ENCODE results near the gene ACOT12.
"Not testable (repeated sequence)": the region's sequence is repeated elsewhere in the genome, so short reads cannot be mapped to it uniquely, and the experiment has no call there.

The ACOT12 gene

DNA sequence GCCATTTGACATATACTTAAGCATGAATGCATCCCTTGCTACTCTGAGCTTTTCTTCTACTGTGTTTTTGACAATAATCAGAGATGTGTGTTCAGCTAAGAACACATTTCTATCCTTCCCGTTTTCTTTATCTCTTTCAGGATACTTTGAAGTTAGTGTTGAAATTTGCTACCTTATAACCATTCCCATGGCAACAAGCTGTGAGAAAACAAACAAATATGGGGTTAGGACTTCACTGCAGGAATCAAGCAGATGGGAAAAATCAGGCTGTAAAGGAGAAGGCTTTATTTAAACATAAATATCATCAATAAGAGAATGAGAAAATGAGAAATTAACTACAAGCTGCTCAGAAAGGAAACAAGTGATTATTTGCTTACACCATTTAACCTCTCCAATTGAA is 57.4 kb downstream of the ACOT12 start:
- no peak for DNase-seq

DNA sequence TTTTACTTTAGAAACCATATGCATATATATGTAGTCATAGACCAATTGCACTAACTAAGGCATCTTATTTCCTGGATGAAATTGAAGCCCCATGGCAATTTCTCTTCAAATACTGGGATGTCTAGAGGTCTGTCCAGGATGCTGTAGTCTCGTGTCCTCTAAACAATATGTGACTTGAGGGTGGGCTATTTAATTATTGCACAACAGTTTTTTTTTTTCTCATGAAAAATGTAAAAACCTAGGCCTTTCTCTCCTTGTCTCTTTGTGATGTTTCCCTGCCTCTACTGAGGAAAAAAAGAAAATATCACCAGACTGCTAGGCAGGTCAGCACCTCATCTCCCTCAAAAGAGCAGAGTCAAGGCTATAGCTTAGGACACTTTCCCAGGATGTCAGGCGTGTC is 58.0 kb downstream of the ACOT12 start:
- DNase-seq = no peak

DNA sequence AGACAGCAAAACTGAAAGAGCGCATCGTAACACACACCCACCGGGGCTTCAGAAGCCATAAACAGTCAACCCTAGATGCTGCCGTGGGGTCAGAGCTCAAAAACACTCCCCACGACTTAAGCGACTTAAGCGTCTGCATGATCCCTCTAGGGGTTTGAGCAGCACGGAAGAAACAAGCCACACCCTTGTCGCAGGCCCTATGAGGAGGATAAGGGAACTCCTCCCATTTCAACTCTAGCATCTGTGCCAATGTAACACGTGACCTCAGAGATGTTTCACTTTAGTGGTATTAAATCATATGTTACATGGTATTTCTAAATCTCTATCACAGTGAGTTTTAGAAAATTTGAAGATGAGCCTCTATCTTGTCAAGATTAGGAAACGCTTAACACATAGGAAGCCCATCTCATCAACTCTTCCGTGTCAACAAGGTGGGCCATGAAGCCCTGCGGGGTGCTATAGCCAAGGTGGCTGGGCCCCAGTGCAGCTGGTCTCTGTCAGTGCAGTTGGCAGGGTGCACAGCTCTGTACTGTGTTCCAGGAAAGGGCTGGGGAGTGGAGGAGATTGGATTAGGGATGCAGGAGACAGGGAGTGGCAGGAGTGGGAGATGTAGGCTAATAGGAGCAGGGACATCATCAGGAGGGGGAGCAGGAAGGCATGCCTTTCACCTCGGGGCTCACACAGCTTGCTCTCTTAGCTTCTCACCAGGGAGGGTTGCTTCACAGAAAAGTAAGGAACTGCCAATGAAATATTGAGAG is 59.5 kb downstream of the ACOT12 start:
- DNase-seq = no peak

DNA sequence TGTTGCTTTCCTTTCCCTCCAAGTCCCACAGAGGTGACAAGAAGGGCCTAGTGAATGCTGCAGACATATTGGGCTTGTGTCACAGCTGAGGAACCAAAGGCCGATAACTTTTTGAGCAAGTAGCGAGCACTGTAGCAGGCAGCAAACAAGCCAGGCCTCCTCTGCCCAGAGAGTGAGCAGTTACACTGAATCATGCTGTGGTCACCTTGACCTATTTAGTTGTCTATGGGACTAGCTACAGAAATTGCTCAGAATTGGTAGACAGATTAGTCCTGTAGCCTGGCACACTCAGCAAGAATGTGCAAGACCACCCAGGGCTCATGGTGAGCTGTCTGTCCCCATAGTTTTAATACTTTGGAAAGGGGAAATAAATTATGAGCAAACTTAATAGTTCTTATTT is 67.4 kb downstream of the ACOT12 start:
- no peak for DNase-seq

DNA sequence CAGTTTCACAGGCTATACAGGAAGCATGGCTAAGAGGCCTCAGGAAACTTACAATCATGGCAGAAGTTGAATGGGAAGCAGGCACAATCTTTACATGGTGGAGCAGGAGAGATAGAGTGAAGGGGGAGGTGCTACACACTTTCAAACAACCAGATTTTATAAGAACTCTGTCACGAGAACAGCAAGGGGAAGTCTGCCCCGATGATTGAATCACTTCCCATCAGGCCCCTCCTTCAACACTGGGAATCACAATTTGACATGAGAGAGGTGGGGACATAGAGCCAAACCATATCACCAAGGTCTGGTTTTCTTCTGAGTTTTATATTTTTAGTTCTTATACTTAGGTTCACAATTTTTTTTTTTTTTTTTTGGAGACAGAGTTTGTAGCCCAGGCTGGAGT is 76.4 kb downstream of the ACOT12 start:
- no peak for DNase-seq

DNA sequence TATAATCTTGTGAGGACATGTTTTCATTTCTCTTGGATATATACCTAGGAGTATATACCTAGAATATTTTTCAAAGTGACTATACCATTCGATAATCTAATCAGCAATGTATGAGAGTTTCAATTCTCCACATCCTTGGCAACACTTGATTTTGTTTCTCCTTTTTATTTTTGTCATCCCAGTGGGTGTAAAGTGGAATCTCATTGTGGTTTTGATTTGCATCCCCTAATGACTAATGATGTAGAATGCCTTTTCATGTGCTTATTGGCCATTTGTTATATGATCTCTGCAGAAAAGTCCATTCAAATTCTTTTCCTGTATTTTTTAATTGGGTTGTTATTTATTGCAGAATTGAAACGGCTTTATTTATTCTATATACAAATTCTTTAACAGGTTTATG is 77.4 kb downstream of the ACOT12 start:
- DNase-seq = no peak

DNA sequence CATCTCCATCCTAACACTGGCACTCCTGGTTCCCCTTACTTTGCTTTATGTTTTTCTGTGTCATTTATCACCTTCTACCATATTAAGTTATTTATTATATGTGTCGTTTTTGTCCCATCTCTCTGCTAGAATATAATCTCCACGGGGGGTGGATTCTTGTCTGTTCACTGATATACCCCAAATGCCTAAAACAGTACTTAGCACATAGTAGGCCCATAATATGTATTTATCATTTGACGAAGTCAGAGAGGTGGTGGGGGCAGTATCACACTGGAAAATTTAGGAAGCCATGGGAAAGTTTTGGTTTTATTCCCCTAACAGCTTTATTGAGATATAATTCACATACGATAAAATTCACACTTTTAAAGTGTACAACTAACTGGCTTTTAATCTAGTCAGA is 78.1 kb downstream of the ACOT12 start:
- DNase-seq = no peak

DNA sequence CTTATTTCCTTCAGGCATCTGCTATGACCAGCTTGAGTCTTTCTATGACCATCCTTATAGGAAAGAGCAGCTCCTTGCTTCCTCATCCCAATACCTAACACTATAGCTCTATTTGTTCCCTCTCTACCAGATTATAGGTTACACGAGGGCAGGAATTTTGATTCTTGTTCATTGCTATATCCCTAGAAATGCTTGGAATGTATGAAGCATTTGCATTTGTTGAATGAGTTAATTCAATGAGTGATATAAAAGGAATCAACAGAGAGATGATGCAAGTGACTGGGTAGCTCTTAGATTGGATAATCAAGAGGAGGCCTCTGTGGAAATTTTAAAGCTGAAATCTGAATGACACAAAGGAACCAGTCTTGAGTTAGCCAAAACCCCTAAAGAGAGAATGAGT is 78.6 kb downstream of the ACOT12 start:
- DNase-seq = peak; percentile 81

DNA sequence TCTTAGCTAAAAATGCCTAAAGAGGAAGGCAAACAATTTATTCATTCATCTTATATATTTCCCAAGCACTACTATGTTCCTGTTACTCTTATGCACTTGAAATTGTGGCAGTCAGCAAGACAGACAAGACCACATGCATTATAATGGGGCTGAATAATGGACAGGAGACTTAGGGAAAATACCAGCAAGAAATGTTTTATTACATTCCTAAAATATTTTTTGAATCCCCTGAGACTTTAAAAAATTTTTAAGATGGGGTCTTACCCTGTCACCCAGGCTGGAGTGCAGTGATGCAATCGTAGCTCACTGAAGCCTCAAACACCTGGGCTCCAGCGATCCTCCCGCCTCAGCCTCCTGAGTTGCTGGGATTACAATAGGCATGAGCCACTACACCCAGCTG is 79.4 kb downstream of the ACOT12 start:
- peak; percentile 35 for DNase-seq

DNA sequence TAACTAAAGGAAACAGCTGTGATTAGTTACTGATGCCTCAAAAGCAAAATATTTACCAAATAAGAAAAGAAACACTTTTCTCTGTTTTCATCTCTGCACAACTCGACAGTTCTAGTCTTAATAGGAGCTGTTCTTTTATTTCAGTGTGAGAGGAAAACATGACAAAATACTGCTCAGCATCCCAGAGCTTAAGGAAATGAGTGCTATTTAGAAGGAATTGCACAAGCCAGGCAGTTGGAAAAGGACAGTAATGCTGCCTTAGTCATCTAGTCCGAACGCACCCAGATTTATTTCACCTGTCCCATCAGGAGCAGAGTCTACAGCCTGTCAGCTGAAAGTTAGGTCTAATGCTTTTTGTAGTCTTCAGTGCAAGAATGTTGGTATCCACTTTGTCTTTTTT is 80.2 kb downstream of the ACOT12 start:
- DNase-seq = no peak

DNA sequence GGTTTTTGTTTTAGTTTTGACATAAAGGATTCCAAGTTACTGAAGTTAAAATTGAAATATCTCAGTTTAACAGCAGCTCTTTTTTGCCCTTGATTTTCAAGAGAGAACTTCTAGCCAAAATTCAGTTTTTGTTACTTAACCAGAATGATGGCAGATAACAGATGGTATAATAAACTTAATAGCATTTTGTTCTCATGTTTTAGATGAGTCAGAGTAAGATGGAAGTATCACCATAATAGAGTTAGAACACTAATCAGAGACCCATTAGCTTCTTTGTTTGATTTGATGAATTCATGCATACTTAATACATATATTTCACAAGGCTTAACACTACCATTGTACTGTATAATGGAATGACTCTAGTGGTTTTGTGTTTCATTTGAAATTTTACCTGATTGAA is 80.7 kb downstream of the ACOT12 start:
- DNase-seq = no peak

DNA sequence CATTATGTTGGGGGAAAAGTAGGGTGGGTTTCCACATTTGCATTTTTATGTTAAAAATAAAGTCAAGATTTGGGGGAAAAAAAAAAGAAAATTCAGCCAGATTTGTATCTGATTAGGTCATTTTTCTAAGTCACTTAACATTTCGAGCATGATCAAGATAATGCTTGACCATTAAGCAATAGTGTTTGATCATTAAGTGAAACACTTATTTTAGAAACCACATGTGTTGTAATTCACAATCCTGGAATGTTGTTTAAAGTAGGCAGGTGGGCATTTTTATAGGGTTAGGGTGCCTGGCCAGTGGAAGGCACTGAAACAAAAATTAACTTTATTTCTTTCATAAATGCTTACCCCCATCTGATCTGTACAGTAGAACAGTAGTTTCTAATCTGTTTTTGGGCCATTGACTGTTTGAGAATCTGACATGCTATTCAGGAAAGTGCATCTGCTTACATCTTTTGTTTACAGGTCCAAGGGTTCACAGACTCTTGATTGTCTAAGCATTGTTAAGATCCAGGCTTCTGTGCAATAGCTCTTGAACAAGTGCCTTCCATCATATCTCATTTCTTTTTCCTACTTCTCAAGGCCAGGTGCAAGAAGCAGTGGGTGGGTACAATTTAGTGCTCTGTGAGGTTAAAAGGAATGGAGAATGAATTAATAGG is 83.4 kb downstream of the ACOT12 start:
- no peak for DNase-seq

DNA sequence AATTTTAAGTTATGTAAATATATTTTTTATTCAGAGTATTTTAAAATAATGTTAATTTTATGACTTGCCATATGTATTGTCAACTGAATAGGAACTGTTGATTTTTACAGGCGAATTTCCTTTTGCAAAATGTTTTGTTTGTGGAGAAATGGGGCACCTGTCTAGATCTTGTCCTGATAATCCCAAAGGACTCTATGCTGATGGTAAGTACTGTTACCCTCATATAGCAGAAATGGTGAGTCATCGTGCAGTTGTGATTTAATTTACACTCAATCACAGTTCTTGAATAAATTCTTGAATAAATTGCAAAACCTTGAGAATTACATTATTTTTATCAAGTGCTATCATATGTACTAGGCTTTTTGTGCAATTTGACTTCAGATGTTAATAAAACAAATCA is 85.1 kb downstream of the ACOT12 start:
- DNase-seq = no peak

DNA sequence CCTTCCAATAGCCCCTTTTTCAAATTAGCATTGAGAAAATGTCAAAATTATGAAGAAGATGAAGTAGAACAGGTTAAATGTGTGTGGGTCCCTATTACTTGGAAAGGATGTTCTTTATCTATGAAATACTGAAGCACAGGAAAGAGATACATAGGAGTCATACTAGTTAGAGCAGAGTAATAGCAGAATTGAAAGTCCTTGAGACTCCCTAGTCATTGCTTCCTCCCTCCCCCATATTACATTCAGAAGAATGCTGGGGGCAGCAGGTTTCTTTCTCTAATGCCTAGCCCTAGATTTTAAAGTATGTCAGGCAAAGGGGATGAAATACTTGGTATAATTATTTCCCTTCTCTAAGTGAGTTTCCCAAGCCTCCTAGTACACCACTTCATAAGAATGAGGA is 88.1 kb downstream of the ACOT12 start:
- no peak for DNase-seq

DNA sequence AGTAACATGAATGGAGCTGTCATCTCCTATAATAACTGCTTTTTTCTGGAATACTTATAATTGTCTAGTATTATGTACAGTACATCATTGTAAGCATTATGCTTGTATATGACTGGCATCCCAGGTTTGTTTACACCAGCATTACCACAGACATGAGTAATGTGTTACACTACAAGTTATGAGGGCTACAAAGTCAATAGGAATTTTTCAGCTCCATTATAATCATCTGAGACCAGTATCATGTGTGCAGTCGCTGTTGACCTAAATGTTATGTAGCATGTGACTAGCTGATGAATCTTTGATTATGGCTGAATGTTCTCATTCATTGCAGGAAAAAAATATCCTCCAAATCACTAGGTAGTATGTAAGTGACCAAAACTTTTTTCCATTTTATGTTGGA is 90.4 kb downstream of the ACOT12 start:
- DNase-seq = peak; percentile 48

DNA sequence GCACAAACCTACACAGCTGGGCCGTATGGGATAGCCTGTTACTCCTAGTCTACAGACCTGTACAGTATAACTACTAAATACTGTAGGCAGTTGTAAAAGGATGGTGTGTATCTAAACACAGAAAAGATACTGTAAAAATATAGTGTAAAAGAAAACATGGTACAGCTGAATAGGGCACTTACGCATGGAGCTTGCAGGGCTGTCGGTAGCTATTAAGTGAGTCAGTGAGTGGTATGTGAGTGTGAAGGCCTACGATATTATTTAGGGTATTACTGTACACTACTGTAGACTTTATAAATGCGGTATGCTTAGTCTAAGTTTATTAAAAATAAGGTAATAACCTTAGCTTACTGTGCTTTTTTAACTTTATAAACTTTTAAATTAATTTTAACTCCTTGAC is 91.3 kb downstream of the ACOT12 start:
- peak; percentile 14 for DNase-seq

DNA sequence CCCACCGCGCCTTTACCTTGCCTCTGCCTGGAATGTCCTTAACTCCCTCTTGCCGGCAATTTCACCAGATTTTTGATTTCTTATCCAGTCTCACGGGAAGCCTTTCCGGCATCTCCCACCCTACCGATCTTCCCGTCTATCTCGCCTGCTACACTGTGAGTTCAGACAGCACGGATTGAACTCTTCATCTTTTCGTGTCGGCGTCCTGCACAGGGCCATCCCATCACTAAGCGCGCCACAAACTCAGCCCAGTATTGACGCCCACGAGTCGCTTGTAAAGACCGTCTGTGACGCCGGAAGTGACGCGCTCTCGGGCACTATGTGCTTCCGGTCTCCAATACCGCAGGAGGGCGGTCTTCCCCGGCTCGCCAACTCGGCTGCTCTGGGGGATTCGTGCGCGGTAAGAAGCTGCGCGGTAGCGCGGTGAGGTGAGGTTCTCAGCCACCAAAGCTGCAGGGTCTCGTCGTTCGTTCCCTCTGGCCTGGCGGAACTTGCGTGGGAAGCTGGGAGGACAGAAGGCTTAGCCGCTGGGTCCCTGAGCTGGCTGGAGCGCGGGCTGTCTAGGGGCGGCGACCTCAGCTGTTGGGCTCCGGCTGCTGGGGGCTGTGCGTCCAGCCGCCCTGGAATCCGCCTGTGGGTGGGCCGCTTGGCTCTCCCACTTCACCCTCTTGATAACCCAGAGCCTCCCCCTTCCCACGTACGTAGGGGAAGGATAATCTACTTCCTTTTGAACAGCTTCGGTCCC is 92.5 kb downstream of the ACOT12 start, which contains the start of gene ZCCHC9:
TSS of gene ZCCHC9 (plus strand) at position 317 of the 745 bp plus-strand sequence. CDS start 3,171 bp downstream, outside the sequence.
- peak; percentile 96 for DNase-seq

DNA sequence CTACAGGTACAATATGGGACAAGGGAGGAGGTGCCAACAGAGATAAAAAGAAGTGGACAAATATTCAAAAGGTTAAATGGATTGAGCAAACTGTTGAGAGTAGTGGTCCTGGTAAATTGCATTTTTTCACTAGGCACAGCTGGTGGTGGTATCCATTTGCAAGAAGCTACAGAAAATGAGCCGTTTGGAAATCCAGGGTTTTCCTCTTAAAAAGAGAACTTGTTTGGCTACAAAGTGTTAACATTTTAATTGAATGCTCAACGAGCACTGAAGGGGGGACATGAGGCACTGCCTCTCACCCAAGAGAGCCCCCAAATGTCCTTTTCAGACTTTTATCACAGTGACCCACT is 93.0 kb downstream of the ACOT12 start:
- DNase-seq = no peak

DNA sequence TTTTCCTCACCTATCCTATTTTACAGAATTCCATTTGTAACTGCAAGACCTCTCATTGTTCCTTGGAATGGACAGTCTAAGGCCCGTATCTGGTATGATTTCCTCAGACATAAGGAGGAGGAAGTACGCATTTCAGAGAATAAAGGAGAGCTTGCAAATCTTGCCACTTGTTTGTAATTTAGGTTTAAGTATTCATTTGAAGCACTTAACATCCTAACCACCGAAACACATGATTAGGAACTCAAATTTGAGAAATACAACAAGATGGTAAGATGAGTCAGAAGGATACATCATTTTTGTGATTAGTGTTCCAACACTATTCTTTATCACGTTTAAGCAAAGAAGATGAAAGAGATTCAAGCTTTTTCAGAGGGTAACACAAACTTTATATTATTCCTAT is 96.4 kb downstream of the ACOT12 start:
- DNase-seq = no peak

DNA sequence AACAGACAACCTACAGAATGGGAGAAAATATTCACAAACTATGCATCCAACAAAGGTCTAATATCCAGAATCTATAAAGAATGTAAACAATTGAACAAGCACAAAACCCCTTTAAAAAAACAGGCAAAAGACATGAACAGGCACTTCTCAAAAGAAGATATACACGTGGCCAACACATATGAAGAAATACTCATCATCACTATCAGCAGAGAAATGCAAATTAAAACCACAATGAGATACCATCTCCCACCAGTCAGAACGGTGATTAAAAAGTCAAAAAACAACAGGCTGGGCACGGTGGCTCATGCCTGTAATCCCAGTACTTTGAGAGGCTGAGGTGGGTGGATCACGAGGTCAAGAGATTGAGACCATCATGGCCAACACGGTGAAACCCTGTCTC is 99.9 kb downstream of the ACOT12 start:
- DNase-seq = not testable (repeated sequence)

DNA sequence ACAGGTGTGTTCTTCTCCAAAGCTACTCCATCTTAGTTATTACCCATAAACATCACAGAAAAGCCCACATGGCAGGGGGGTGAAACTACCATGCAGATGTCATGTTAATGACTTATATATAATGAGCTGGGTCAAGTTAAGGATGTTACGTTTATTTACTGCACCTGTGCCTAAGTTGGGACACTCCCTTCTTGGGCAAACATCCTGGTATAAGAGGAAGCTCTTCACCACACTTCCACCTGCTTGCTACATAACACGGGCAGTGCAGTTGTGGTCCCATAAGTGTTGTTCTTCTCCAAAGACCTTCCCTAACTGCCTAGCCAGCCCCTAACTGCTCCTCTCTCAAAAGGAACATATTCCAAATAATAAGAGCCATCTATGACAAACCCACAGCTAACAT is 101.8 kb downstream of the ACOT12 start:
- no peak for DNase-seq

DNA sequence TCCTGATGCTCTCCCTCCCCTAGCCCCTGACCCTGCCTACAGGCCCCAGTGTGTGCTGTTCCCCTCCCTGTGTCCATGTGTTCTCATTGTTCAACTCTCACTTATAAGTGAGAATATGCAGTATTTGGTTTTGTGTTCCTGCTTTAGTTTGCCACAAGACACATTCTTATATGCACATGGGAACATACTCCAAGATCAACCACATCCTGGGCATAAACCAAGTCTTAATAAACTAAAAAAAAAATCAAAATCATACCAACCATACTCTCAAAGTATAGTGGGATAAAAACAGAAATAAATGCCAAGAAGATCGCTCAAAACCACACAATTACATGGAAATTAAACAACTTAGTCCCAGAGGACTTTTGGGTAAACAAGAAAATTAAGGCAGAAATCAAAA is 103.8 kb downstream of the ACOT12 start:
- no peak for DNase-seq

DNA sequence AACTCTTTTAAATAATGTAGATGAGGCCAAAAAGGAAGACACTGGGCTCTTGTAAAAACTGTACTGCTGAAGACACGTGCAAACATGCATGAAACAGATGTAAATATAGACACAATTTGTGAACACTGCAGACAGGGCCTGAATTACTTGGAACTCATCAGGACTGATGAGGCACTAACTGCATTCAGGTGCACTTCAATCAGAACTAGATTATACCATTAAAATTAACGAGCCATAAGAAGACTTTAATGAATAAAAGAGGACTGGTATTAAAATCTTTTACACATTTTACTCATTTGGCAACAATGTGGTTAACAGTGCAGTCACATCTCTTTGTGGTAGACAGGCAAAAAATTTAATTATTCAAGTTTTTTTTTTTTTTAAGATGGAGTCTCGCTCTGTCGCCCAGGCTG is 105.9 kb downstream of the ACOT12 start:
- no peak for DNase-seq

Data from fibroblast of skin of abdomen (primary cell).